ENCODE results near the gene FAM124A.

- TF ChIP-seq CTCF (IDR thresholded peaks at IDR 0.05) (no peak), POLR2AphosphoS5 (IDR thresholded peaks at IDR 0.05; ENCODE audit: low read depth, low read length) (no peak), REST (IDR thresholded peaks at IDR 0.05; ENCODE audit: insufficient read depth in 1 of 2, low read depth in 2 of 2, low read length in 1 of 2) (no peak)
Measured at GRCh38 chr13:51240958-51241357, 18.8 kb downstream of the FAM124A start.

Data from Panc1 (cell line).